HG03066 (cell line): Measurements from ENCODE around the gene ADPRHL1.

Experiments
- ATAC-seq: cut with Tn5 transposase; IDR thresholded peaks from one replicate; pipeline ENCODE4 v1.9.1; 2021; ENCODE audit warnings: low read depth; ENCODE audit not compliant: unreplicated experiment

The ADPRHL1 gene

DNA sequence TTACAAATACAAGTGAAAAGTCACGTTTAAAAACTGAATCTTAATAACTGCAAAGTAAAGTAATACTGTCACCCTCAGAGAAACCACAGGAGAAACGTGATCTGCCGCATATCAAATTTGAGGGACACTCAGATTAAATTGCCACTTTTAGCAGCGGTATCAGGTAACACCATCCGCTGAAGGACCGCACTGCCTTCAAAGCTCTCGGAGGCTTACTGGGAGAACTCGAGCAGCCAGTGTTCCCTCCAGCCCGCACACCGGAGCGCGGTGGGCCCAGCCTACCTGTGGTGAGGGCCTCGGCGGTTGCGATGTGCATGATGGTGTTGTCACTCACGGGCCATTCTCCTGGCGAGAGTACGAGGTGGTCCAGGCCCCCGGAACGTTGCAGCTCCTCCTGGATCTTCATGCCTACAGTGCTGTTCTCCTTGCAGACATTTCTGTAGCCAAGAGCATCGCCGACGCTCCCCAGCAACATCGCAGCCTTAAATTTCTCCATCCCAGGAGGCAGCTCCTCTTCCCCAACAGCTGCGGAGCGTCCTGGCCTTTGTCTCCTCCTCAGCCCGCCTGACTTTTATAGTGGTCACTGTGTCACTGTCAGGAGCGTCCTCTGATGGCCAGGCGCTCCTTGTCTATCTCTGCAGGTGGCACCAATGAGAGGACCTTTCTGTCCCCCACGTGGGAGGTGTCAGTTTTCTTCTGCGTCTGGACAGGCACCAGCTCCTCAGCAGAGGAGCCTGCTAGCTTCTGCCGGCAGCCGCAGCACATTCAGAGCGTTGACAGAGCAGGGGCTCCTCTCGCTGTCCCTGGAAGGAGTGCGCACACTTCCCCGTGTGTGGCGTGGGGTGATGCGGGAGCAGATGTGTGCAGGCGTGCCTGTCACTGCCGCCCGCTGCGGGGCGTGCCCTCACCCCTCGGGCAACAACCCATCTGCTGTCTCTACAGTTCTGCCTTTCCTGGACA lies at the start of gene ADPRHL1:
Gene ADPRHL1 (minus strand): TSS at position 547 of the 960 bp plus-strand sequence. CDS start 51 bp downstream, at position 496.
- ATAC-seq: no peak

DNA sequence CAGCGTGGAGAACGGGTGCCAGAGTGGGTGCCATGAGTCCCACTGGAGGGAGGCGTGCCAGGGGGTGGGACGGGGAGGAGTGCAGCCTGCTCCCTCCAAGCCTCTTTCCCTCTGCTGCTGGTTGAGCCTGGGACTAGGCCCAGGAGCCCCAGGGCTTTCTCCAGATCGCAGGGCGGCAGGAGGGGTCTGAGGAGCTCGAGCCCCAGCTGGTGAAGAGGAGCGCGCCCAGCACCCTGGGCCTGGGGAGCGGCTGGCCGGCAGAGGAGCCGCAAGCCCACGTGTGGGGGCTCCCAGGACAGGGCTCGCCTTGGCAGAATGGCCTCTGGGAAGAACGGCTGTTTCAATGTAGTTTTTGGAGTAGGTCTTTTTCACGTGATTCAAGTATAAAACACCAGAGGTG lies 49.4 kb upstream of the ADPRHL1 start:
- no peak for ATAC-seq

DNA sequence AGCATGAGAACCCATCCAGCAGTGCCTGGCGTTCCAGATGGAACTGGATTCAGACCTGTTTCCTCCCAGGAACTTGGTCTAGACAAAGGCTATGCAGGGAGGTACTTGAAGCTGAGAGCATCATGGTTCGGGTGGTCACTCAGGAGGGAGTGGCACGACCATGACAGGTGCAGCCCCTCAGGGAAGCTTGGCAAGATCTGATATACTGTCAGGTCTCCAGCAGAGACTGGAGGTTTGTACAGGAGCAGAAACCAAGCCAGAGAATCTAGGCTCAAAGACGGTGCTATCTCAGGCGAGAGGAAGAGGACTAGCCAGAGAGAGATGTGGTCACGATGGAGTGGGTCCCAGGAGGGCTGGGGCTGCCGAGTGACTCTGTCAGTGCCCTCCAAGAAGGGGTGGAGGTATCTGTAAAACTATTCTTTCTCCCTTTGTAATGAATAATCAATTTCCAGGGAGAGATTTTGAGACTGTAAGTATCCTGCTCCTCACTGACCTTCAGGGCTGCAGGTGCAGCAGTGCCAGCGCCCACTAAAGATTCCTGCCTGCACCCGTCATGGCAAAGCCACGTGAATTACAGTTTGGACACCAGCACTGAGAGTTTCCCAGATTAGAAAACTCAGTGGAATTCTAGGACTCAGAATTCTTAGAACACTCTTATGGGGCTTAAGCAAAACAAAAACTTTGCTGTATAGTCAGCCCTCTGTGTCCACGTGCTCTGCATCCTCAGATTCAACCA lies 47.4 kb upstream of the ADPRHL1 start:
- ATAC-seq: no peak

DNA sequence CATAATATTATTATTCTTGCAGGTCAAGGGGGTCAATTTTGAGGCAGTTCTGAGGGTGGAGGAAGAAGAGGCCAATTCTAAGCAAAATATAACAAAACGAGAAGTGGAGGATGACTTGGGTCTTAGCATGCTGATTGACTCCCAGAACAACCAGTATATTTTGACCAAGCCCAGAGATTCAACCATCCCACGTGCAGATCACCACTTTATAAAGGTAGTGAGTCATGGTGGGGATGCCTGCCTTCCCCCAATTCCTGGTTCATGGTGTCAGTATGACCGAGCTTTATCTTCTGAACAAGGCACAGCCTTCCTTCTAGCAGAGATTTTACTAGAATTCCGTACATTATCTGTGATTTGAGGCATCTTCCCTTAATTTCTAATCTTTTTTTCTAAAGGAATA lies 46.6 kb upstream of the ADPRHL1 start:
- no peak for ATAC-seq

DNA sequence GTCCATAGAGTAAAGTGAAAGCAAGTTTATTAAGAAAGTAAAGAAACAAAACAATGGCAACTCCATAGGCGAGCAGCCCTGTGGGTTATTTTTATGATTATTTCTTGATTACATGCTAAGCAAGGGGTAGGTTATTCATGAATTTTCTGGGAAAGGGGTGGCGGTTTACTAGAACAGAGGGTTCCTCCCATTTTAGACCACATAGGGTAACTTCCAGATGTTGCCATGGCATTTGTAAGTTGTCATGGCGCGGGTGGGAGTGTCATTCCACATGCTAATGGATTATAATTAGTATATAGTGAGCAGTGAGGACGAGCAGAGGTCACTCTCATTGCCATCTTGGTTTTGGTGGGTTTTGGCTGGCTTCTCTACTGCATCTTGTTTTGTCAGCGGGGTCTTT lies 45.6 kb upstream of the ADPRHL1 start:
- no peak for ATAC-seq

DNA sequence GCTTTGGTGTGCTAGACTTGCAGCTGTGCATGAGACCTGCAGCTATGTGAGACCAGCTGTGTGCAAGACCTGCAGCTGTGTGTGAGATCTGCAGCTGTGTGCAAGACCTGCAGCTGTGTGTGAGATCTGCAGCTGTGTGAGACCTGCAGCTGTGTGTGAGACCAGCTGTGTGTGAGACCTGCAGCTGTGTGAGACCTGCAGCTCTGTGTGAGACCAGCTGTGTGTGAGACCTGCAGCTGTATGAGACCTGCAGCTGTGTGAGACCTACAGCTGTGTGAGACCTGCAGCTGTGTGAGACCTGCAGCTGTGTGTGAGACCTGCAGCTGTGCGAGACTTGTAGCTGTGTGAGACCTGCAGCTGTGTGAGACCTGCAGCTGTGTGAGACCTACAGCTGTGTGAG lies 43.9 kb upstream of the ADPRHL1 start:
- no peak for ATAC-seq

DNA sequence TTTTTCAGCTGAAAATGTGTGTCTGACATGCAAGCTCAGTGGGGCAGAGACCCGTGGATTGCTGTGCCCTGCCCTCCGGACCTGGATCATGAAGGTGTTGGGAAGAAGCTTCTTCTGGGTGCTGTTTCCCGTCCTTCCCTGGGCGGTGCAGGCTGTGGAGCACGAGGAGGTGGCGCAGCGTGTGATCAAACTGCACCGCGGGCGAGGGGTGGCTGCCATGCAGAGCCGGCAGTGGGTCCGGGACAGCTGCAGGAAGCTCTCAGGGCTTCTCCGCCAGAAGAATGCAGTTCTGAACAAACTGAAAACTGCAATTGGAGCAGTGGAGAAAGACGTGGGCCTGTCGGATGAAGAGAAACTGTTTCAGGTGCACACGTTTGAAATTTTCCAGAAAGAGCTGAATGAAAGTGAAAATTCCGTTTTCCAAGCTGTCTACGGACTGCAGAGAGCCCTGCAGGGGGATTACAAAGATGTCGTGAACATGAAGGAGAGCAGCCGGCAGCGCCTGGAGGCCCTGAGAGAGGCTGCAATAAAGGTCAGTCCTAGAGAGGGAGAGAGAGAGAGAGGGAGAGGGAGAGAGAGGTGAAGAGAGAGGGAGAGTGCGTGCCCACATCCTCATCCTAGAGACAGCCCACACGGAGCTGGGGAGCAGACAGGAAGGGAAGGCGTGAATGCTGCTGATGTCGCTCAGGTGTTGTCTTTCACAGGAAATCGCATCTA lies 42.4 kb upstream of the ADPRHL1 start:
- no peak for ATAC-seq

DNA sequence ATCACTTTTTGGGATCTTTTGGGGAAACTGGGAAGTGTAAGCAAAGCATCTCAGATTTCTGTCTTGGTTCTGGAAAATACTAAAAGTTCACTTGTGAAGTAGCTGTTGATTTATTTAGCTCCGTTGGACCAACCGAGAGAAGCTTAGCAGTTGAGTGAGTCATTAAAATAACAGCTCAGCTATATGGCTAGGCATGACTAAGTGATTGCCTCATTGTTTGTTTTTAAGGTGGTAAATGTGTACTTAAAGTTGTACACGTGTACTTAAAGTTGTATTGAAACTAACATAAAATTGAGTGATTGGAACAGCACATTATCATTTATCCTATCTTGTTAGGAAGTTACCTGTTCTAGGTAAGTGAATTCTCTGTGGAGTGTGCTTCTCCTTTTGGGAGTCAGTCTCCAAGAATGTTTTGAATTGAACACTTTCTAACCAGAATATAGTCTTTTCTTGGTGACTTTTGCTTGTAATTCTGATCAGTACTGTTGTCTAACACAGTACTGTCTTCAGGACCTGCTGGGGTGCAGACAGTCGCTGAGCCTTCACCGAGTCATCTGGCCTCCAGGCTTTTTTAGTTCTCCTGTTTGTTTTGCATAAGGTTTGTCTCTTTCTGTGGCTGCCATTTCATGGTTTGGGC lies 40.1 kb upstream of the ADPRHL1 start:
- no peak for ATAC-seq

DNA sequence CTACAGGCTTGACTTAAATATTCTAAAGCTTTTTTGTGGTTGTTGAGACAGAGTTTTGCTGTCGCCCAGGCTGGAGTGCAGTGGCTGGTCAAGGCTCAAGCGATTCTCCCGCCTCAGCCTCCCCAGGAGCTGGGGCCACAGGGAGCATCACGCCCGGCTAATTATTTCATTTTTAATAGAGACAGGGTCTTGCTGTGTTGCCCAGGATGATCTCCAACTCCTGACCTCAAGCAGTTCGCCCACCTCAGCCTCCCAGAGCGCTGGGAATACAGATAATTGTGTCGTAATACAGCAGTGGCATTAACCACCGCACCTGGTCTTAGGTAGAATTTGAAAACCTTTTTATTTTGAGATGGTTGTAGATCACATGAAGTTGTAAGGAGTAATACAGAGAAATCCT lies 38.7 kb upstream of the ADPRHL1 start:
- ATAC-seq: no peak

DNA sequence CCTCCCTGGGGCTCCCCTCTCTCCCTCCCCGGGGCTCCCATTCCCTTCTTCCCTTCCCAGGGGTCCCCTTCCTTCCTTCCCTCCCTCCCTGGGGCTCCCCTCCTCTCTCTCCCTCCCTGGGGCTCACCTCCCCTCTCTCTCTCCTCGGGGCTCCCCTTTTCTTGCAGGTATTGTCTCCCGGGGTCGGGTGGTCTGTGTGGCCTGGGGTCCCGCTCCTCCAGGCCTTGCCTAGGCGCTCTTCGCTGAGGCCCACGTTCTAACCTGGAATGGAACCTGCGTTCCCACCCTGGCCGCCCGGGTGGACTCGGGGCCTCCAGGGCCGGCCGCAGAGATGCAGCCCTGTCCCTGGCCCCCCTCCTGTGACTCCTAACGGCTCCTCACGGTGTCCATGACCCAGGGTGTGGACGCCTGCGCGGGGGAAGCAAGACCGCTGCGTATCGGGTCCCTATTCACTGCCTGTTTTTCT lies 38.2 kb upstream of the ADPRHL1 start:
- no peak for ATAC-seq

DNA sequence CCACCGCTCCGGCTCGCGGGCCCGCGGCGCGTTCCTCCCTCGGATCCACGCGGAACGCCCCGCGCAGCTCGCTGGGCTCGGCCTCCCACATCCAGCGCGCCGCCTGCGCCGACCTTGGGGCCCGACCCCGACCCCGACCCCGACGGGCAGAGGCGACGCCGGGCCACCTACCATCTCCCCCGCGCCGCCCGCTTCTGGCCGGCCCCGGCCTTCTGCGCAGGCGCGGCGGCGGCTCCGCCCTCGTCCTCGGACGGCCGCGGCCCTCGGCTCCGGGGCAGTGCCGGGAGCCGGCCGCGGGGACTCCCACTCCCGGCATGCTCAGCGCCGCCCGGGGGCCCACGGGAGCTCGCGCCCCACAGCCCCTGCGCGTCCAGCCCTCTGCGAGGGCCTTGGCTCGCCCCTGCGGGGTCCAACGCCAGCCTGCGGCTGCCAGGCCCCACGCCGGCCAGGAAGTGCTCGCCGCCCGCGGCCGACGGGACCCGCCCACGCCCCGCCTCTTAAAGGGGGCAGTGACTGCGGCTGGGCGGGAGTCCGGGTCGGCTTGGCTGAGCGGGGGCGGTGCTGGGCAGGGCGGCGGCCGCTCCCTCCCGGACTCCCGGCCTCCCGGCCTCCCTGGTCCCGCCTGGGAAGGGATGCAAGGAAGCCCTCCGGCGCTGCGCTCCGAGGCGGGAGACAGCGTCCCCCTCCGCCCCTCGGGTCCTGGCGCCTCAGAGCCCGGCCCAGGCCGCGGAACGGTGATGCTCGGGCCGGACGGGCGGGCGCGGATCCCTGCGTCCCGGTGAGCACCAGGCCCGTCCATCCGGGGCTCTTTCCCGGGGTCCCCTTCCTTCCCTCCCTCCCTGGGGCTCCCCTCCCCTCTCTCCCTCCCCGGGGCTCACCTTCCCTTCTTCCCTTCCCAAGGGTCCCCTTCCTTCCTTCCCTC lies 37.5 kb upstream of the ADPRHL1 start, which contains the start of gene DCUN1D2:
Gene DCUN1D2 (minus strand): TSS at position 216 of the 922 bp plus-strand sequence. CDS start 42 bp downstream, at position 174.
- peak; percentile 74 for ATAC-seq

DNA sequence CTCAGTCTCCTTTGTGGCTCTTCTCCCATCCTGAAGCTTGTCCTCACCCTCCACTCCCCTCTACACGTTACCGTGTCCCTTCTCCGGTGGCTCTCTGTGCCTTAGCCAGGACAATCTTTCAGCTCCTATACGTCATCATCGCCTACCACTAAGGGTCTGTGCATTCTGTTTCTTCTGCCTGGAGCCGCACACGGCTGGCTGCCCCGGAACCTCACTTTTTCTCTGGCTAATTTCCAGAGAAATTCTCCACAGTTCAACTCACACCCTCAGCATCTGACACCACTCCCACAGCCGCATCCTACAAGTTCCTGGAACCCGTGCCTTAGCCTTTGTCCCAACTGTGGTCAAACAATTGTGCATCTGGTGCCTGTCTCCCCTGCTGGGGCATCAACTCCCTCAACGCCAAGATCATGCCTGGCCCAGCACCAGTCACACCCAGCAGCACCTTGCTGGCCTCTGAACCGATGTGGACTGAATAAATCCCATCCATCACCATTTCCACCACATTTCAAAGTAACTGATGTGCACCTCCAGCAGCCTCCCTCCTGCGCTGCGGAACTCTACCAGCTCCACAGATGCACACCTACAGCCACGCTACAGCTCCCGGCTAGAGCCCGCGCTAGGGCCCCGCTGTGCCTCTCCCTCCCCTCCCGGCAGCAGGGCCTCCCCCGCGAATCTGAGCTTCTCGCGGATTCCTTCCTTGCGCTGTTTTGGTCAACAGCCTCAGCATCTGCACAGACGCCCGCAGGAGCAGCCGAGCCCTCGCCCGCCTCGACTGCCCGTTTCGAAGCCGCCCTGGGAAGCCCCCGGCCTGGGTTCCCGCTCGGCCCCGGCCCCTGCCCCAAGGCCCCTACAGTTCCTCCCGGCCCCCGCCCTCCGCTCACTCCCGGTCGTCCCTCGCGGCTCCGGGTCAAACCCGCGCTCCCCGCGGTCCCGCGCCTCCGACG lies 36.5 kb upstream of the ADPRHL1 start:
- ATAC-seq: peak; percentile 15

DNA sequence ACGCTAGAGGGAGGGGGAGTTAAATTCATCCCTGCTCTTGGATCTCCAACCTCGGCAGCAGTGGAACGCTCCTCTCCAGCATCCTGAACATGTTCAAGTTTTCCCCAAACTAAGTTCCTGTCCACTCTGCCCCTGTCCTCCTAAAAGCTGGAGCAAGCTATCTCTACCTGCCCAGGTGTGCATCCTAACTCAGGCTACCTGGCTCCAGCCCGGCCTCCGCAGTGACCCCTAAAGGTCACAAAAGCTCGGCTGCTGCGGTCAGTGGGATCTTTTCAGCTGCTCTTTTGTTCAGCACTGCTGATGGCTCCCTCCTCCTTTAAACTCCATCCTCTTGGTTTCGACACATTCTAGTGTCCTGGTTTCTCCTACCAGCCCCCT lies 35.9 kb upstream of the ADPRHL1 start:
- ATAC-seq: no peak

DNA sequence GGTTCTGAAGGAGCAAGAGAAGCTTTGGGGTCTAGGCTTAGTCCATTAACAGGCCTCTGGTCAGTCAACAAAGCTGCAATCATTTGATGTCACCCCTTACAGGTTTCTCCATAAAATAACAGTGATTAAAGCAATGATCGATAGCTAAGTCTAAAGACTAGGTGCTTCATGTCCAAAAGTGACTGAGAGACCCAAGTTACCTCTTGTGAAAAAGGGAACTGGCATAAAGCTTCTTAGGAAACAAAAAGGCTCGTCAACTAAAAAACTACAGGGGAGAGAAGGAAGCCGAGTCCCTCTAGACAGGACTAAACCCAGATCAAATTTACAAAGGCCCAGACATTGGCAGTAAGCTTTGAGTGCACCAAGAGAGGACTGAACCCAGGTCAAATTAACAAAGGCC lies 35.0 kb upstream of the ADPRHL1 start:
- ATAC-seq: no peak

DNA sequence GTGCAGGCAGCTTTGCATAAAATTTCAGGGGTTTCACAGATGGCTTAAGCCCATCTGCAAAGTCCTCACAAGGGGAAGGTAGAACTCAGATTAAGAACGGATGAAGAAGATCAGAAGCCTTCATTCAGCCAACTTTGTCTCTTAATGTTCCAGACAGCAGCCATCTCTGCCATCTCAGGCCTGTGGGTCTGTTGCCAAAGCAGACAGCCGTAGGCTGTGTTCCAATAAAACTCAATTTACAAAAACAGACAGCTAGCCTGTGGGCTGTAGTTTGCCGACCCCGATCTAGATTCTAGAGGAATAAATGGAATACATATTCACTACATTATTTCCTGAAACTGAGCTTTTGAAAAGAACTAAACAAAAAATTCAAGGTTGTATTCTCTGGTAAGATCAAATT lies 33.4 kb upstream of the ADPRHL1 start:
- no peak for ATAC-seq

DNA sequence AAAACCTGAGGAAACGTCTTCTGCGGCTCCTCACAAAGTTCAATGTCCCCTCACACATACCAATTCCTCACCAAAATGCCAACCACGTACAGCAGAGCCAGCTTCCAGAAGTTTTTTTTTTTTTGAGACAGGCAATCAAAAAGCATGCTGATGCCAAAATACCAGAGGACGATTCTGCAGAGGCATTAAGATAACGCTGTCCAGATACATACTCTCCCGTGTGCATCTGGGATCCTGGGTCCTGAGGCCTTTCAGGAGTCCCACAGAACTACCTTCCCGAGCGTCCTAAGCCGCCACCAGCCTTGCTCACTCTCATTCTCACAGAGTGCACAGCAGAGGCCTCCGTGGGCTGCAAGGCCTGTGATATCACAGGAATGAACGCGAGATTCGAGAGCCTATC lies 32.3 kb upstream of the ADPRHL1 start:
- ATAC-seq: no peak

DNA sequence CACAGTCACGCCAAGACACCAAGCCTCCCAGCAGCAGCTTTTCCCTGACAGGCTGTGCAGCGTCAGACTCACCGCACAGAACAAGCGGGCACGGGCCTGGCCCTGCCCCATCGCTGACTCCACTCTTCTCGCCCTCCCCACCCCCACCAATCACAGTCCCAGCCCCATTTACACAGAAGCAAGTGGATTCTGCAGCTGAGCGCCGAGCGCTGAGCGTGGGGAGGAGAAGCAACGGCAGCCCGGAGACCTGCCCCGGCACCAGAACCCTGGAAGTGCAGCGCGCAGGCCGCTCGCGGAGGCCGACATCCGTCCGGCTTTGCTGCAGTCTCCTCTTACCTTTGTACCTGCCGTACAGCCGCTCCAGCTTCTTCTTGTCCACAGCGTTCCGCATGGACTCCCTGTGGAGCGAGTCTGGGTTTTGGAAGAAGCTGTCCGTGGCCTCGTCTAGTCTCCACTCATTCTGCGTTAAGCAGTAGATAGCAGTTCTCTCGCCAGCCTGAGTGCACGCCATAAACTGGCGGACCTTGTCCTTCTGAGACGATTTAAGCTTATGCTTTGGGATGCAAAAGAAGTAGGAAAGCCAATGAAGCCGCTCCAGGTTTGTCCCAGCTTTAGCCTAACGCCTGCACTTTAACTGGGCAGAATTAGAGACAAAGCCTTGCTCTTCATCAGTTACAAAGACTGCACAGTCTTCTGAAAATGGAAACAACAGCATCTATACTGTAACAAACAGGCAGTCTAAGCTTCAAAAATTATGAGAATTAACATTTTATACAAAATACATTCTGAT lies 30.4 kb upstream of the ADPRHL1 start:
- no peak for ATAC-seq
